WI38 (cell line): ENCODE measurements around the gene HTR2A.
A peak's percentile ranks its signal among the peaks of the same experiment; 100 is the strongest.

Experiments
- H3K4me3 ChIP-seq: 2 replicates; pipeline ENCODE4 v1.5.1; 2011; ENCODE audit warnings: low read depth, mild to moderate bottlenecking, control low read depth, low read length
- CTCF ChIP-seq: IDR thresholded peaks from 2 replicates; pipeline ENCODE4 v1.5.1; 2012; ENCODE audit warnings: low read depth, mild to moderate bottlenecking, control low read depth, low read length

The HTR2A gene

GRCh38 chr13:46844431-46844830 lies 52.4 kb downstream of the HTR2A start:
- no peak overlapping the region for H3K4me3 ChIP-seq
- no peak for TF ChIP-seq CTCF

GRCh38 chr13:46839399-46839798 lies 57.5 kb downstream of the HTR2A start:
- TF ChIP-seq CTCF, result no peak
- H3K4me3 ChIP-seq, result no peak overlapping the region

- TF ChIP-seq CTCF, result no peak
- H3K4me3 ChIP-seq, result no peak overlapping the region
Observed at GRCh38 chr13:46834657-46835056, 62.2 kb downstream of the HTR2A start.

- TF ChIP-seq CTCF, result peak; percentile 65; the same call in 1 of the 2 replicates
- no peak overlapping the region for H3K4me3 ChIP-seq
Observed at GRCh38 chr13:46831588-46832194, 65.2 kb downstream of the HTR2A start.

DNA sequence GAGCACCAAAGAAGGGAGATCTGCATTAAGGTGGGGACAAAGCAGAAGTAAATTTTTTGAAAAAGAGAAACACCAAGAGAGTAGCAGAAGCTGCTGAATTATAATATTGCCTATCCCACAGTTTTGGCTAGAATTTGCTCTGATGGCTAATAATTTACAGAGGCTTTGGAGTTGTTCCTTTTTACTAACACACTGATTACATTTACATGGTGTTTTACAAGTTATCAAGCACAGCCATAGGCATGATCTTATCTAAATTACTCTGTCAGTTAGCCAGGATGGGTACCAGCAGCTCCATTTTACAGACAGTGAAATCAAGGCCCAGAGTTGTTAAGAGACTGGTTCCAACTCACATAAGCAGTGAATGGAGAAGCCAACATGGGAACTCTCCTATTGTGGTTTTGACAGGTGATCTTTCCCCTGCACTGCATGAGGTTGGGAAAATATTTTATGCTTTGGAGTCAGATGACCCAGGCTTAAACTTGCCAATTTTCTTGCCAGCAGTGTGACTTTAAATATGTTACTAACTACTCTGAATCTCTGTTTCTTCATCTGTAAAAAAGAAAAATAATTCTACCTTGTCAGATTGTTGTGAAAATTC lies 66.3 kb downstream of the HTR2A start:
- no peak overlapping the region for H3K4me3 ChIP-seq
- no peak for TF ChIP-seq CTCF

GRCh38 chr13:46822551-46822950 lies 74.3 kb downstream of the HTR2A start:
- no peak overlapping the region for H3K4me3 ChIP-seq
- no peak for TF ChIP-seq CTCF

DNA sequence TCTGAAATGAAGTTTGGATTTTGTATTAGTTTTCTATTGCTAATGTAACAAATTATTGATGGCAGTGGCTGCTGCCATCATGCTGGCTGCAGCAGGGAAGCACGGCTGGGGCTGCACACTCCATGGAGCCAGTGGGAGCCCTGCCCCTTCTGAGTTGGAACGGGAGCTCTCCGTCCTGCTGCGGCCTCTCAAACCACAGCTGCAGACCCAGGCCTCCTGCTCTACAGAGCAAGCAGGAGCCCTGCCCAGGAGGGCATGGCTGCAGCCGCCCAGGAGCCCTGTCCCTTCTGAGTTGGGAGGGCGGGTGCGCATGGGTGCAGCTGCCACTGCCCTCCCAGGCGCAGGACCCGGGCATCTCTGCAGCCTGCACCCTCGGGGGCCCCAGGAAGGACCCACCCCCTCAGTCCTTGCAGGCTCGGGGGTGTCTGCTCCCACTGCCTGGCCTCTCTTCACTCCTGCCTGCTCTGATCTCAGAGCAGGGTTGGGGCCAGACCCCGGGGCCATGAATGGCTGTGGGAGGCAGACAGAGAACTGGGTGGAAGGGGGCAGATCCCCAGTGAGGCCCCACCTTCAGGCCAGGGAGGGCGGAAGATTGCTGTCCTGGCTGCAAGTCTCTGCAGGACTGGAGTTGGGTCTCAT lies 78.9 kb downstream of the HTR2A start:
- no peak for TF ChIP-seq CTCF
- H3K4me3 ChIP-seq, result no peak overlapping the region
